GM12801 (cell line): ENCODE measurements around the gene FLYWCH2.

Experiments used
- CTCF ChIP-seq: IDR thresholded peaks from one replicate; pipeline ENCODE4 v1.5.1; 2011; ENCODE audit warnings: control low read depth; ENCODE audit not compliant: insufficient read length; ENCODE audit errors: extremely low read depth

FLYWCH2 gene

GRCh38 chr16:2860826-2861567, 22.0 kb upstream of the FLYWCH2 start:
- no peak for TF ChIP-seq CTCF

DNA sequence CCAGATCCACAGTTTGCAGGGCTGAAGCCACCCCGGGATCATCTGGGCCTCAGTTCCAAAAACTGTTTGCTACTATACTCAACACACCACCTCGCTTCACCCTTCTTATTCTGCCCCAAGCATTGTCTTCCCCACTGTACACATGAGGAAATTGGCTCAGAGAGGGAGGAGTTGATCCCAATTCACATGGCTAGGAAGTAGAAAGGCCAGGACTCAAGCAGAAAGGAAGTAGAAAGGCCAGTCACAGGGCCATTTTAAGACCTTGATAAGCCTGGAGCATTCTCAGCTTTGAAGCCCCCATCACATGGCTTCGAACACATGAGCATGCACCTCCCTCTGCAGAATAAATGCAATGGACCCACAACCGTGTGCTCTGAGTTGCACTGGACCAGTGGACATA, 17.4 kb upstream of the FLYWCH2 start:
- no peak for TF ChIP-seq CTCF

DNA sequence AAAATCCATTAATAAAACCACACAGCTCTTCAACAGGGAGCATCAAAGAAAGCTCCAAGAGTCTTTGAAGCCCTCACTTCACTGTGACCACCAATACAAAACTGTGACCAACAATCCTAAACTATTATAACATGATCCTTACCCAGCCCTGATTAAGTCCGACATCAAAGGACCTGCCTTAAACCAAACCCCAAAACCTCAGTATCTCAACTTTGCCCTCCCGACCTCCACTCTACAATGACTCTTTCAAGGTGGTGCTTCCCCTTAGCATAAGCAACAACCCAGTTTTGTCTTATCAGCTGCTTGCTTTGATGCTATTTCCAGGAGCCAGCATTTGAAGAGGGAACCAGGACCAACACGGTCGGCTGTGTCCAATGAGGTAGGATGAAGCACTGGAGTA, 16.6 kb upstream of the FLYWCH2 start:
- TF ChIP-seq CTCF = no peak

- no peak for TF ChIP-seq CTCF
Observed at GRCh38 chr16:2867661-2867986, 15.4 kb upstream of the FLYWCH2 start.

DNA sequence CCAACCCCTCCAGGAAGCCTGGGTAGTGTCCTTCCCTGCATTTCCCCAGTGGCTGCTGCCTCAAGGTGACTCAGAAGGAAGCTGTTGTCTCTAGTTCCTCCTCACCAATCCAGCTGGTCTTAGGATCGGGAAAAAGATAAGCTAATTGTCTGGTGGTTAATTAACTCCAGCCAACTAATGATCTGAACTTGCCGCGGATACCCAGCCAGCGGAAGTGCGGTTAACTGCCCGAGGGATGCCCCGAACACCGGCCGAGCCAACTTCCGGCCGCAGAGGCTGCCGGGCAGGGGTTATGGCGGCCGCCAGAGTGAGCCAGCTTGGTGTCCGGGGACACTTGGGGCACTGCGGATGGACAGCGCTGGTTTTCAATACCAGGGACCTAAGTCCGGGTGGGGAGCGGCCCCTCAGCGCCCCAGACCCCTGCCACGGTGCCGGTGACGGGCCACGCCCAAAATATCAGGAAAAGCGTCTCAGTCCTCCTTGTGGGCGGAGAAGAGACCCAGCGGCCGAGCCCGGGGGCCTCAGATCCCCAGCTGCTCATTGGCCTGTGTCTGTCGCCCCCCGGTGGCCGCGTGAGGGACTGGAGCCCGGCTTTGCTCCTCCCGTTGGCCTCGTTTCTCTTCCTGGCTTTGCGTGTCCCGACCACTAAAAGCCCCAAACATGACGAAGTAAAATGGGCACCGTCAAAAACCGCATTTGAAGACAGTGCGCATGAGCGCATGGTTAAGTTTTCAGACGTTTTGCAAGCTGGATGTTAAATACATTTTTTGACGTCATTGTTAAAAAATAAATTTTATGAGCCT, 14.8 kb upstream of the FLYWCH2 start:
- no peak for TF ChIP-seq CTCF

GRCh38 chr16:2871926-2872325, 11.1 kb upstream of the FLYWCH2 start:
- TF ChIP-seq CTCF = no peak

GRCh38 chr16:2874032-2874911, 8.7 kb upstream of the FLYWCH2 start:
- no peak for TF ChIP-seq CTCF
